ENCODE measurements around the gene RBM4.

Gene RBM4

DNA sequence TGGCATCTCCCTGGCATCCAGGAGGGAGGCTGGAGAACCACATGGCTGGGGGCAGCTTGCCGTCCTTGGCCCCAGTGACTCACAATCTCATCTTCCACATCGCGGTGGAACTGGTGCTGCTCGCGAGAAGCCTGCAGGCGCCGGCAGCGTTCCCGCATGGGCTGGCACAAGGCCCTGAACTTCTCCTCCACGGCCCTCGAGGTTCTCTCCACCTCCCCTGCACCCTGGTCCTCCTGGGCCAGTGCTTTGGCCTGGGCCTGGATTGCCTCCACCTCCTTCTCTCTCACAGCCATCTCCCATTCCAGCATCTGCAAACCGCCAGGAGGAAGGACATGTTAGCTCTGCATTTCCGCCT, 55.5 kb downstream of the RBM4 start:
- Histone ChIP-seq H3K36me3 (ENCODE audit: insufficient read depth, low read length) (peaks cover 2% of the 10 kb centered on the region; the same call in 1 of the 2 replicates), H3K9me2 (replicated peaks; ENCODE audit: low read depth, low read length) (no peaks in the 10 kb centered on the region)

DNA sequence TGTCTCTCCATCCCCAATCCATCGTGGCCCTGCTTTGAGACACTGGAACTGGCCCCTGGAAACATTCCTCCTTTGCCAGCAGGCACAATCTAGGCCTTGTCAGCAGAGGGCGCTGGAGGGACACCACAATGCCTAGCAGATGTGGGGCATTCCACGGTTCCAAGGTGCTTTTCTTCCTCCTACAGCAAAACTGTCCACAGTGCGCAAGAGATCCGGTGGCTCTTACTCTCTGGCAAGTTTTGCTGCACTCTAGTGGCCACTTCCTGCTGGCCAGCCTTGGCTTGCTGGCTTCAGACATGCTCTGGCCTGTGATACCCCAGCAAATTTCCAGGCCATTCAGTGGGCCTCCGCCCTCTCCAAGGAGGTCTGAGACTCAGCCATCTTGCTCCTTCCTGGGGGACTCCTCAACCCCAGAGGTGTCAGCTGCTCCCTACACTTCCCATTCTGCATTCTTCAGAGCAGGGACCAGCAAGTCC, 56.3 kb downstream of the RBM4 start:
- no peak overlapping the region for H3K4me3 ChIP-seq (ENCODE audit: low read length, poor library complexity, severe bottlenecking)
- H3K27me3 ChIP-seq (ENCODE audit: insufficient read depth, low read length, poor library complexity, severe bottlenecking): no peaks in the 10 kb centered on the region
- H2AFZ ChIP-seq (ENCODE audit: low read length): no peak overlapping the region
- peaks cover 13% of the 10 kb centered on the region for H3K4me1 ChIP-seq (ENCODE audit: insufficient read depth, low read length, poor library complexity, severe bottlenecking)
- H3K9me2 ChIP-seq (replicated peaks; ENCODE audit: low read depth, low read length): no peaks in the 10 kb centered on the region
- H3K4me2 ChIP-seq (ENCODE audit: low read depth, low read length, poor library complexity, severe bottlenecking): no peak overlapping the region
- no peaks in the 10 kb centered on the region for H4K20me1 ChIP-seq (ENCODE audit: insufficient read depth, low read length, poor library complexity, severe bottlenecking)
- no peaks in the 10 kb centered on the region for H3F3A ChIP-seq (ENCODE audit: low read depth)
- no peaks in the 10 kb centered on the region for H3K9me3 ChIP-seq (ENCODE audit: insufficient read depth, low read depth, low read length)
- H3K79me2 ChIP-seq (ENCODE audit: insufficient read depth, low read length): no peaks in the 10 kb centered on the region
- no peak overlapping the region for H3K9ac ChIP-seq (ENCODE audit: low read depth, low read length, poor library complexity, severe bottlenecking)
- no peak for TF ChIP-seq EZH2phosphoT487 (IDR thresholded peaks at IDR 0.05; ENCODE audit: borderline replicate concordance)
- TF ChIP-seq, protein P1, sequence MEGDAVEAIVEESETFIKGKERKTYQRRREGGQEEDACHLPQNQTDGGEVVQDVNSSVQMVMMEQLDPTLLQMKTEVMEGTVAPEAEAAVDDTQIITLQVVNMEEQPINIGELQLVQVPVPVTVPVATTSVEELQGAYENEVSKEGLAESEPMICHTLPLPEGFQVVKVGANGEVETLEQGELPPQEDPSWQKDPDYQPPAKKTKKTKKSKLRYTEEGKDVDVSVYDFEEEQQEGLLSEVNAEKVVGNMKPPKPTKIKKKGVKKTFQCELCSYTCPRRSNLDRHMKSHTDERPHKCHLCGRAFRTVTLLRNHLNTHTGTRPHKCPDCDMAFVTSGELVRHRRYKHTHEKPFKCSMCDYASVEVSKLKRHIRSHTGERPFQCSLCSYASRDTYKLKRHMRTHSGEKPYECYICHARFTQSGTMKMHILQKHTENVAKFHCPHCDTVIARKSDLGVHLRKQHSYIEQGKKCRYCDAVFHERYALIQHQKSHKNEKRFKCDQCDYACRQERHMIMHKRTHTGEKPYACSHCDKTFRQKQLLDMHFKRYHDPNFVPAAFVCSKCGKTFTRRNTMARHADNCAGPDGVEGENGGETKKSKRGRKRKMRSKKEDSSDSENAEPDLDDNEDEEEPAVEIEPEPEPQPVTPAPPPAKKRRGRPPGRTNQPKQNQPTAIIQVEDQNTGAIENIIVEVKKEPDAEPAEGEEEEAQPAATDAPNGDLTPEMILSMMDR (conservative IDR thresholded peaks at IDR 0.05; ENCODE audit: low read length): peak; percentile 98
- H3K36me3 ChIP-seq (ENCODE audit: insufficient read depth, low read length): peaks cover 2% of the 10 kb centered on the region; the same call in 1 of the 2 replicates

More for the DNA sequence above, 55.5 kb downstream of the RBM4 start:
- H2AFZ ChIP-seq (ENCODE audit: low read length): no peak overlapping the region
- TF ChIP-seq, protein P1 (conservative IDR thresholded peaks at IDR 0.05; ENCODE audit: low read length): no peak
- TF ChIP-seq EZH2phosphoT487 (IDR thresholded peaks at IDR 0.05; ENCODE audit: borderline replicate concordance): no peak
- no peak overlapping the region for H3K9ac ChIP-seq (ENCODE audit: low read depth, low read length, poor library complexity, severe bottlenecking)
- H3K9me3 ChIP-seq (ENCODE audit: insufficient read depth, low read depth, low read length): no peaks in the 10 kb centered on the region
- peaks cover 10% of the 10 kb centered on the region for H3K4me1 ChIP-seq (ENCODE audit: insufficient read depth, low read length, poor library complexity, severe bottlenecking)
- H3F3A ChIP-seq (ENCODE audit: low read depth): no peaks in the 10 kb centered on the region
- H3K4me3 ChIP-seq (ENCODE audit: low read length, poor library complexity, severe bottlenecking): no peak overlapping the region
- H3K27me3 ChIP-seq (ENCODE audit: insufficient read depth, low read length, poor library complexity, severe bottlenecking): no peaks in the 10 kb centered on the region
- no peaks in the 10 kb centered on the region for H4K20me1 ChIP-seq (ENCODE audit: insufficient read depth, low read length, poor library complexity, severe bottlenecking)
- H3K79me2 ChIP-seq (ENCODE audit: insufficient read depth, low read length): no peaks in the 10 kb centered on the region
- H3K4me2 ChIP-seq (ENCODE audit: low read depth, low read length, poor library complexity, severe bottlenecking): no peak overlapping the region

Measured in Loucy (cell line).